Astrocyte of the cerebellum (primary cell): ENCODE measurements around the gene C14orf119.

Source experiments
- DNase-seq: peaks from one replicate; pipeline ENCODE4 v3.0.0-alpha.2; 2011; ENCODE audit warnings: low read depth
- H3K4me3 ChIP-seq: 2 replicates; pipeline ENCODE4 v1.5.1; 2011; ENCODE audit warnings: mild to moderate bottlenecking, low read depth, low read length, moderate library complexity
- CTCF ChIP-seq: IDR thresholded peaks from 2 replicates; pipeline ENCODE4 v1.5.1; 2012; ENCODE audit warnings: low read length, low read depth, moderate library complexity, mild to moderate bottlenecking; ENCODE audit errors: missing control alignments
- in situ Hi-C: cut with HindIII; loops from 2 replicates; pipeline ENCODE4 v1.10.0; 2017; ENCODE audit warnings: low sequenced_read_pairs

Gene C14orf119

DNA sequence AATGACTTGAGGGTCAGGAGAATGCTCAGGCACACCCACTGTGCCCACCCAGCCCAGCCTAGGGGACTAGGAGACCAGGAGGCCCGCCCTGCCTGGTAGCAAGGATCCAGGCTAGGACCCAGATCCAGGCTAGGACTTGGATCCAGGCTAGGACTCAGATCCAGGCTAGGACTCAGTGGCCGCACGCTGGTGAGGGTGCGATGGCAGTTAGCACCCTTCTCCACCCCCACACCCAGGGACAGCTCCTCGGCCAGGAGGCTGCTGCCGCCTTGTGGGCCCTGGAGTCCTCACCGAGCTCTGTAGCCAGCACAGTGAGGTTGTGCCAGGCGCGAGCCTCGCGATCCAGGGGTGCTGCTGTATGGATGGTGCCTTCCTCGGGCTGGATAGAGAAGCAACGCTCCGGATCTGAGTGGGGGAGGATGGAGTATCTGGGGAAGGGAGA, 43.1 kb upstream of the C14orf119 start:
- TF ChIP-seq CTCF: peak; percentile 31
- in situ Hi-C loops: no loop called here
- H3K4me3 ChIP-seq: no peak overlapping the region
- no peak for DNase-seq

GRCh38 chr14:23052671-23053070, 42.6 kb upstream of the C14orf119 start:
- in situ Hi-C loops: no loop called here
- no peak for DNase-seq
- H3K4me3 ChIP-seq: no peak overlapping the region
- TF ChIP-seq CTCF: no peak

GRCh38 chr14:23053426-23053825, 41.9 kb upstream of the C14orf119 start:
- no peak for DNase-seq
- no peak overlapping the region for H3K4me3 ChIP-seq
- in situ Hi-C loops: no loop called here
- no peak for TF ChIP-seq CTCF

GRCh38 chr14:23054000-23054811, 41.1 kb upstream of the C14orf119 start:
- in situ Hi-C loops: no loop called here
- no peak overlapping the region for H3K4me3 ChIP-seq
- TF ChIP-seq CTCF: peak; percentile 5
- no peak for DNase-seq

GRCh38 chr14:23055147-23055550, 40.2 kb upstream of the C14orf119 start:
- H3K4me3 ChIP-seq: no peak overlapping the region
- in situ Hi-C loops: no loop called here
- DNase-seq: no peak
- TF ChIP-seq CTCF: no peak

DNA sequence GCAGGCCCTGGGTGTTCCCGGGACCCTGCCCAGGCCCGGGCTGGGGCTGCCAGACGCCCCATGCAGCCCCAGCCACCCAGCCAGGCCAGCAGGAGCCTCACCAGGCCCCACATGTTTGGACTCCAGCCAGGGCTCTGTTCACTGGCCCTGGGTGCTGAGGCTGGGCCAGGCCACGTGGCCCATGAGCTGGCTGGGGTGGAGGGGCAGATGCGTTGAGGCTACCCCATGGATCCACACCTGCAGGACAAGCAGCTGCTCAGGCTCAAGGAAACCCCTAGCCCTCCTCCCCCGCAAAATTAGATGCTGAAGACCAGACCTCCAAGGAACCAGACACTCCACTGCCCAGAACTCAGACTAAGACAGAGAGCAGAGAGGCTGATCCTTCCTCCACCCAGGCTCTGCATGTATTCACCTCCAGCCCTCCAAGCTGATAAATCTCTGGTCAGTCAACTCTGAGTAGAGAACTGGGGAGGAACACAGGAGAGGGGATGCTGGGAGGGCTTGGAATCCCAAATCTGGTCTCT, 39.6 kb upstream of the C14orf119 start:
- no peak for DNase-seq
- H3K4me3 ChIP-seq: no peak overlapping the region
- TF ChIP-seq CTCF: no peak
- in situ Hi-C loops: no loop called here
